Measurements from ENCODE around the gene TRABD. TPM values are rescaled to one million over a fixed set of nuclear protein-coding genes. Genes with fewer than 3 reads are reported as not detected.

Gene TRABD
- polyA plus RNA-seq, 1 donor, result 41.3 TPM

DNA sequence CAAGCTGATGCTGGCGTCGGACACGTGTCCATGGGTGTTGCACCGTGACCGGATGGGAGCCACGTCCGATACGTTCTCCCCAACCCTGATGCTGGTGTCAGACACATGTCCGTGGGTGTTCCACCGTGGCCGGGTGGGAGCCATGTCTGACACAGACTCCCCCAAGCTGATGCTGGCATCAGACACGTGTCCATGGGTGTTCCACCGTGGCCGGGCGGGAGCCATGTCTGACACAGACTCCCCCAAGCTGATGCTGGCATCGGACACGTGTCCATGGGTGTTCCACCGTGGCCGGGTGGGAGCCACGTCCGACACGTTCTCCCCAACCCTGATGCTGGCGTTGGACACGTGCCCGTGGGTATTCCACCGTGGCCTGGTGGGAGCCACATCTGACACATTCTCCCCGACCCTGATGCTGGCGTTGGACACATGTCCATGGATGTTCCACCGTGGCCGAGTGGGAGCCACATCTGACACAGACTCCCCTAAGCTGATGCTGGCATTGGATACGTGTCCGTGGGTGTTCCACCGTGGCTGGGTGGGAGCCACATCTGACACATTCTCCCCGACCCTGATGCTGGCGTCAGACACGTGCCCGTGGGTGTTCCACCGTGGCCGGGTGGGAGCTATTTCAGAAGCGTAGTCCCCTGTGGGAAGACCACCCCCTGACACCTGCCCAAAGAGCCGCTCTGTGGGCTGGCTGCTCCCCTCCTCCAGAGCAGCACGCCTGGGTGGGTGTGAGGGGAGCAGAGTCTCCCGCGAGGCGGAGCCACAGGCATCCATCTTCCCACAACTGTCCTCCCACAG, 35.1 kb downstream of the TRABD start:
- Histone ChIP-seq H3K27ac (ENCODE audit: low read length) (no peak overlapping the region), H3K4me1 (ENCODE audit: control insufficient read depth, insufficient read depth, low read length) (peaks cover 7% of the 10 kb centered on the region), H3K36me3 (ENCODE audit: control insufficient read depth, insufficient read depth, low read length) (peaks cover 88% of the 10 kb centered on the region), H3K4me3 (ENCODE audit: low read length) (no peak overlapping the region), H3K9me3 (ENCODE audit: control insufficient read depth, low read depth, low read length) (peaks cover 19% of the 10 kb centered on the region), H3K27me3 (ENCODE audit: control insufficient read depth, insufficient read depth, low read length) (no peaks in the 10 kb centered on the region)
- no peak for DNase-seq
- no CpG with 5 or more reads among the region's 45 CpGs for WGBS (ENCODE audit: insufficient coverage, low lambda C conversion rate)

DNA sequence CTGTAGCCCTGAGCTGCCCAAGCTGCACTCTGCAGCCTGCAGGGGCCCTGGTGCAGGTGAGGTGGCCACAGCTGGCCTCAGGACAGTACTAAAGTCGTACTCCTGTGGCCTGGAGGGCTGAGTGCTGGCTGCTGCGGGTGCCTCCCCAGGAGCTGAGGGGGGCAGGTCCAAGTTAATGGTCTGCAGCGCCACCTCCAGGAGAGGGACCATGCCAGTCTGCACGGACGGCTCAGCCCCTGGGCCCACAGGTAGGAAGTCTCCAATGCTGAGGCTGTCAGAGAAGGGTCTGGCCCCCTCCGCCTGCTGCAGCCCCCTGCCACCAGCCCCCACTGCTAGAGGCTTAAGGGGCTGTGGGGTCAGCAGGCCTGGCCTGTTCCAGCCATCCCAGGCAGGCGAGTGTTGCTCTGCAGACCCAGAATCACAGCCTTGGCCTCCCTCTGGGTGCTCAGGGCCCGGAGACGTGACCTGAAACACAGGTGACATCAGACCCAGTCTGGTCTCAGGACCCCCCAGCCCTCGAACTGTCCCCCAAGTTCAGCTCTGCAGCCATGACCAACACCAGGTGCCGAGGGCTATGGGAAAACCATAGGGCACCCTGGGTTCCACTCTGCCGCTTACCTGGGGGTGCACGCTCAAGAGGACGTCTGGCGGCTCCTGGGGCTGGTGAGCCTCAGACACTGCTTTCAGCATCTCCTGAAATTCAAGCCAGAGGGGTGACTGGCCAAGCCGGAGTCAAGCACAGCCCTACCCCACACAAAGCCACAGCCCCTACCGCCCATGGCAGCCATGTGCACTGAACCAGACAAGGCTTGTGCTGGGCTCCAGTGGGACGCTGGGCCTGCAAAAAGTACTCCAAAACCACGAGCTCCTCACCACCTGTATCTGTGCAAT, 35.9 kb downstream of the TRABD start:
- Histone ChIP-seq H3K4me3 (ENCODE audit: low read length) (no peak overlapping the region), H3K27ac (ENCODE audit: low read length) (no peak overlapping the region), H3K36me3 (ENCODE audit: control insufficient read depth, insufficient read depth, low read length) (peaks cover 86% of the 10 kb centered on the region), H3K9me3 (ENCODE audit: control insufficient read depth, low read depth, low read length) (peaks cover 19% of the 10 kb centered on the region), H3K27me3 (ENCODE audit: control insufficient read depth, insufficient read depth, low read length) (no peaks in the 10 kb centered on the region), H3K4me1 (ENCODE audit: control insufficient read depth, insufficient read depth, low read length) (peaks cover 7% of the 10 kb centered on the region)
- no CpG with 5 or more reads among the region's 19 CpGs for WGBS (ENCODE audit: insufficient coverage, low lambda C conversion rate)
- DNase-seq, result no peak

DNA sequence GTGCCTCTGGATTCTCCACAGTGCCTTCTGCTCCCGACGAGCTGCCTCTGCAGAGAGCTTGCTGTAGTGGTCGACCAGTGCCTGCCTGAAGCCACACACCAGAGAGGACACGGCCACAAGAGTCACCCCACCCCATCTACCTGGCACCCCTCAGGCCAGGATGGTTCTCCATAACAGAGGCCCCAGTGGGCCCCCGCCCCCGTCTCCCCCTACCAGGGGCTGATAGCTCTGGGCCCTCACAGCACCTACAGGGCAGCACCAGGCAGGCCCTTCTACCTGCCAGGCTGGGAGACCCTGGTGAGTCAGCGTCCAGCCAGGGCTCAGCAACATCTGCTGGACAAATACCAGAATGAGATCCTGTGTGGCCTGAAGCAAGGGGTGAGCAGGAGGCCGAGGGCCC, 36.8 kb downstream of the TRABD start:
- no peak overlapping the region for H3K27ac ChIP-seq (ENCODE audit: low read length)
- peaks cover 85% of the 10 kb centered on the region for H3K36me3 ChIP-seq (ENCODE audit: control insufficient read depth, insufficient read depth, low read length)
- no peak overlapping the region for H3K4me3 ChIP-seq (ENCODE audit: low read length)
- no peak for DNase-seq
- no CpG with 5 or more reads among the region's 8 CpGs for WGBS (ENCODE audit: insufficient coverage, low lambda C conversion rate)
- peaks cover 7% of the 10 kb centered on the region for H3K4me1 ChIP-seq (ENCODE audit: control insufficient read depth, insufficient read depth, low read length)
- no peaks in the 10 kb centered on the region for H3K27me3 ChIP-seq (ENCODE audit: control insufficient read depth, insufficient read depth, low read length)
- peaks cover 14% of the 10 kb centered on the region for H3K9me3 ChIP-seq (ENCODE audit: control insufficient read depth, low read depth, low read length)

DNA sequence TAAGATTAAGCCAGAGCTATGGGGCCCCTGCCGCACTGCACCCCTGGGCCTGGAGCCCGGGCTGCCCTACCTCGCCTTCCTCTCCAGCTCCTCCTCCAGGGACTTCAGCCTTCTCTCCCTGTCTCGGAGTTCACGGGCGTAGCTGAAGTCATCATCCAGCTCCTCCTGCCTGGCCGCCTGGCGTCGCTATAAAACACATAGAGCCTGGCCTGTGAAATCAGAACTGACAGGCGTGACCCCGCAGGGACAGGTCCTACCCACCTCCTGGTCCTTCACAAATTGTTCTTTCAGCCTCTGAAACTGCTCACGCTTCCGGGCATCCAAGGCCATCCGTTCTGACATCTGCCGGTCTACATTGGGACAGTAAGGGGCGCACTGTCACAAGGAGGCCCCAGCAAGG, 38.4 kb downstream of the TRABD start:
- Histone ChIP-seq H3K4me3 (ENCODE audit: low read length) (no peak overlapping the region), H3K4me1 (ENCODE audit: control insufficient read depth, insufficient read depth, low read length) (peaks cover 7% of the 10 kb centered on the region), H3K36me3 (ENCODE audit: control insufficient read depth, insufficient read depth, low read length) (peaks cover 83% of the 10 kb centered on the region), H3K9me3 (ENCODE audit: control insufficient read depth, low read depth, low read length) (peaks cover 6% of the 10 kb centered on the region), H3K27ac (ENCODE audit: low read length) (no peak overlapping the region), H3K27me3 (ENCODE audit: control insufficient read depth, insufficient read depth, low read length) (no peaks in the 10 kb centered on the region)
- 100% methylated on average over 2 of the region's 16 CpGs for WGBS (ENCODE audit: insufficient coverage, low lambda C conversion rate)
- no peak for DNase-seq

DNA sequence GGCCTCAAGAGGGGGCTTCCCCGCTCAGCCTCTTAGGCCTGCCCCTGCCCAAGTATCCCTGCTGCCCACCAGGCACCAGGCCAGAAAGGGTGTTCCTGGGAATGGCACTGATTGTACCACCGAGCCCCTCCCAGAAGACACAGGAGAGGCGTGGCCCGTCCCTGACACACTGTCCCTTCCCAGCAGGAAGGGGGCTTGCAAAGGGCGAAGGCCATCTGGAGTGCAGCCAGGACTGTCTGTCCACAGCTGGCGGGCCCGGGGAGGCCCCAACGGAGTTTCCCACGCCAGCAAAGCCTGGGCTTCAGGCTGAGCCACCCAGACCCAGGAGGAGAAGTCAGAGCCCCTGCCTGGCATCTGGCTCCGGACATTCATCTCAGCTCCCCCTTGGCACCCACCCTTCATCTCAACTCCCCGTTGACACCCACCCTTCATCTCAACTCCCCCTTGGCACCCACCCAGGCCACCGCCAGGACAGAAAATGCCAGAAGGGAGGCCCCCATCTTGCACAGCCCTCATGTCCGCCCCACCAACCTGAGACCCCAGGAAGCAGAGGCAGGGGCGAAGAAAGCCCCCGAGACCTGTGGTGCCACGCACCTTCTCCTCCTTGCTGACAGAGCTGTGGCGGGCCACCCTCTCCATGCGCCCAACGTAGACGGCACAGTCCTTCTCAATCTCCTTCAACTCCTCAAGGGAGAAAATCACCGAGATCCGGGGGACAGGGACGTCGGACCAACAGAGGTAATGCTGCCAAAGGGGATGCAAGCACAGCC, 39.7 kb downstream of the TRABD start:
- H3K36me3 ChIP-seq (ENCODE audit: control insufficient read depth, insufficient read depth, low read length), result peaks cover 78% of the 10 kb centered on the region

DNA sequence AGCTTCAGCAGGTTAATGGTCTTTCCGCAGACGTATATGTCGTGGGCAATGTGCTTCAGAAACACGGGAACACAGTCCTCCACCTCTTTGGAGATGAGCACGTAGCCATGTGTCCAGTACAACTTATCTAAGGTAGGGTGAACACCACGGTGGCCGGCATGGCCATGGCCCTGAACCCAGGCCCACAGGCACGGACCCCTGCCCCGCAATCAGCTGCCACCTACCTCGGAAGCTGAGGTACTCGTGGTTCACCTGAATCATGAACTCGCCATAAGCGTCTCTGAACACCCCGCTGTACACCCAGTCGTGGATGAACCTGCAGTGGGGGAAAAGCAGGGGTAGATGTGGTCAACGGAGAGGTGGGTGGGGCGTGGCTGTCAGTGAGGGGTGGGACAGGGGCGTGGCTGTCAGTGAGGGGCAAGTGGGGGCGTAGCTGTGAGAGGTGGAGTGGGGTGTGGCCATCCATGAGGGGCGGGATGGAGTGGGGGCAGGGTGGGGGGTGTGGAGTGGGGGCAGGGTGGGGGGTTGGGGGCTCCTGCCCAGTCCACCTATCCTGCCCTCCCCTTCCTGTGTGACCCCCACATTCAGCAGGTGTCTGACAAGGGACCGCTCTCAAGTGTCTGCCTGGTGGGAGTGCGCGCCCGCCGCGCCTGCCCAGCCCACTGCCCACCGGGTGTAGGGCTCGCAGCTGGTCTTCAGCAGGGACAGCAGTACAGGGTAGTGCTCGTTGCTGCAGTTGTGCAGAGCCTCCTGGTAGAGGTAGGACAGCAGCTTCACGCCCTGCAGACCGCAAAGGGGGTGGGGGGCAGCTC, 40.6 kb downstream of the TRABD start:
- Histone ChIP-seq H3K9me3 (ENCODE audit: control insufficient read depth, low read depth, low read length) (no peaks in the 10 kb centered on the region), H3K4me1 (ENCODE audit: control insufficient read depth, insufficient read depth, low read length) (peaks cover 4% of the 10 kb centered on the region), H3K27me3 (ENCODE audit: control insufficient read depth, insufficient read depth, low read length) (no peaks in the 10 kb centered on the region), H3K36me3 (ENCODE audit: control insufficient read depth, insufficient read depth, low read length) (peaks cover 69% of the 10 kb centered on the region), H3K27ac (ENCODE audit: low read length) (no peak overlapping the region), H3K4me3 (ENCODE audit: low read length) (no peak overlapping the region)
- WGBS (ENCODE audit: insufficient coverage, low lambda C conversion rate), result no CpG with 5 or more reads among the region's 31 CpGs
- DNase-seq, result no peak

More for the DNA sequence above, 39.7 kb downstream of the TRABD start:
- DNase-seq, result no peak
- Histone ChIP-seq H3K27me3 (ENCODE audit: control insufficient read depth, insufficient read depth, low read length) (no peaks in the 10 kb centered on the region), H3K4me1 (ENCODE audit: control insufficient read depth, insufficient read depth, low read length) (peaks cover 4% of the 10 kb centered on the region), H3K4me3 (ENCODE audit: low read length) (no peak overlapping the region), H3K27ac (ENCODE audit: low read length) (no peak overlapping the region), H3K9me3 (ENCODE audit: control insufficient read depth, low read depth, low read length) (no peaks in the 10 kb centered on the region)
- no CpG with 5 or more reads among the region's 24 CpGs for WGBS (ENCODE audit: insufficient coverage, low lambda C conversion rate)

DNA sequence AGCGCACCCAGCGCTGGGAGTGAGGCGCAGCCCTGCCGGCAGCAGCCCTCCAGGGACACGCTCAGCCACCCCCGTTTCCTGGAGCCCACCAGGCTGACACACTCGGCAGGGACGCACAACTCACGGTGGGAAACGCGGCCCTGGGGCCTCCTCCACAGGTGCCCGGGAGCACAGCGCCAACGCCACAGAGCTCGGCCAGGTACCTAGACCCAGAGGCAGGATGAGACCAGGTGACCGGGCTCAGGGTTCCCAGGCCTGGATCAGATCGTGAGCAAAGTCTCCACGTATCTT, 41.1 kb downstream of the TRABD start:
- DNase-seq, result no peak
- WGBS (ENCODE audit: insufficient coverage, low lambda C conversion rate), result no CpG with 5 or more reads among the region's 18 CpGs
- Histone ChIP-seq H3K9me3 (ENCODE audit: control insufficient read depth, low read depth, low read length) (no peaks in the 10 kb centered on the region), H3K36me3 (ENCODE audit: control insufficient read depth, insufficient read depth, low read length) (peaks cover 63% of the 10 kb centered on the region), H3K27ac (ENCODE audit: low read length) (no peak overlapping the region), H3K27me3 (ENCODE audit: control insufficient read depth, insufficient read depth, low read length) (no peaks in the 10 kb centered on the region), H3K4me1 (ENCODE audit: control insufficient read depth, insufficient read depth, low read length) (peaks cover 4% of the 10 kb centered on the region), H3K4me3 (ENCODE audit: low read length) (no peak overlapping the region)

DNA sequence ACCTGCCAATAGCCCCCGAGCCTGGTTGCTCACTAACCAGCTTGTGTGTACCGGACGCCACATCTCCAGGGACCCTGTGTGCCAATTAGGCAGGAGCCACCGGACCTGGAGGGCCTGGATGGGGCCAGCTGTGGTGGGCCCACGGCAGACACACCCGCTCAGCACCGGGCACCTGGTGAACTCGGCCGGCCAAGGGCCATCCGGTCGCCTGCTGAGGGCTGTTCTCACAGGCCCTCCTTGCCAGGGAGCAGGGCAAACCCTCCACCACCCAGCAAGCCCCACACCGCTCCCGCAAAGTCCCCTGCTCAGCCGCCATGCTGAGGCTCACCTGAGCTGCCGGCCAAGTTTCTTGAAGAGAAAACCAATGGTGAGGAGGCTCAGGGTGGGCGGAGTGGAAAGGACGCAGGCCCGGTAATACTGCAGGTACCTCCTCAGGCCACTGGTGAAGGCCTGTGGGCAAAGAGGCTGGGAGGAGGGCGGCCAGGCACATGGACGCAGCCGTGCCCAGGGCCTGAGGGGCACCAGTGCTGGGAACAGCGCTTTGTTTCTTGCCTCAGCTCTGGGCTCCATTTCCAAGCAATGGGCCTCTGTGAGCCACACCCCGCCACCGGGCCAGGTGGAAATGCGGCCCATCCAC, 42.0 kb downstream of the TRABD start:
- no peaks in the 10 kb centered on the region for H3K27me3 ChIP-seq (ENCODE audit: control insufficient read depth, insufficient read depth, low read length)
- peaks cover 4% of the 10 kb centered on the region for H3K4me1 ChIP-seq (ENCODE audit: control insufficient read depth, insufficient read depth, low read length)
- no peak overlapping the region for H3K27ac ChIP-seq (ENCODE audit: low read length)
- no peak overlapping the region for H3K4me3 ChIP-seq (ENCODE audit: low read length)
- no peaks in the 10 kb centered on the region for H3K9me3 ChIP-seq (ENCODE audit: control insufficient read depth, low read depth, low read length)
- no CpG with 5 or more reads among the region's 25 CpGs for WGBS (ENCODE audit: insufficient coverage, low lambda C conversion rate)
- H3K36me3 ChIP-seq (ENCODE audit: control insufficient read depth, insufficient read depth, low read length), result peaks cover 59% of the 10 kb centered on the region
- no peak for DNase-seq

DNA sequence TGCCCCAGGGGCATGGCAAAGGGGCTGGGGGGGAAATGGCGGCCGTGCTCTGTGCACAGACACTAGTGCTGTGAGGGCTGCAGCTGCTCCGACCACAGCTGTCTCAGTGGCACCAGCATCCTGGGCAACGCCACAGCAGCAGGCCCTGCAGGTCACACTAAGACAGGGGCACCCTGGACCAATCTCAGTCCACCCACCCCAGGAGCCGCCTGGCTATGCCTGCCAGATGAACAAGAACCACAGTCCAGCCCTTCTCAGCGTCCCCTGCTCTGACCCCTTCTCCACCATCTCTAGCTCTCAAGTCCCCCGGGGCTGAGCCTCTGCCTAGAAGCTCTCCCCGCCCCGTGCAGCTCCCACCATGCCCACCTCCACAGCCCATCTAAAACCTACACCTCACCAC, 42.7 kb downstream of the TRABD start:
- H3K36me3 ChIP-seq (ENCODE audit: control insufficient read depth, insufficient read depth, low read length), result peaks cover 59% of the 10 kb centered on the region
- H3K27ac ChIP-seq (ENCODE audit: low read length), result no peak overlapping the region
- WGBS (ENCODE audit: insufficient coverage, low lambda C conversion rate), result no CpG with 5 or more reads among the region's 9 CpGs
- no peak for DNase-seq
- no peak overlapping the region for H3K4me3 ChIP-seq (ENCODE audit: low read length)
- H3K27me3 ChIP-seq (ENCODE audit: control insufficient read depth, insufficient read depth, low read length), result no peaks in the 10 kb centered on the region
- H3K9me3 ChIP-seq (ENCODE audit: control insufficient read depth, low read depth, low read length), result no peaks in the 10 kb centered on the region
- H3K4me1 ChIP-seq (ENCODE audit: control insufficient read depth, insufficient read depth, low read length), result peaks cover 4% of the 10 kb centered on the region
